Activated CD4-positive, CD25-positive, alpha-beta regulatory T cell treated with anti-CD3 and anti-CD28 coated beads, Interleukin-2, amount 50 U/mL, for 72 hours (primary cell): Measurements from ENCODE around the gene KMT2E.
"Not testable (repeated sequence)": the region's sequence is repeated elsewhere in the genome, so short reads cannot be mapped to it uniquely, and the experiment has no call there.

Experiments used
- DNase-seq: peaks from one replicate; pipeline ENCODE4 v3.0.0; 2021

Gene KMT2E, protein sequence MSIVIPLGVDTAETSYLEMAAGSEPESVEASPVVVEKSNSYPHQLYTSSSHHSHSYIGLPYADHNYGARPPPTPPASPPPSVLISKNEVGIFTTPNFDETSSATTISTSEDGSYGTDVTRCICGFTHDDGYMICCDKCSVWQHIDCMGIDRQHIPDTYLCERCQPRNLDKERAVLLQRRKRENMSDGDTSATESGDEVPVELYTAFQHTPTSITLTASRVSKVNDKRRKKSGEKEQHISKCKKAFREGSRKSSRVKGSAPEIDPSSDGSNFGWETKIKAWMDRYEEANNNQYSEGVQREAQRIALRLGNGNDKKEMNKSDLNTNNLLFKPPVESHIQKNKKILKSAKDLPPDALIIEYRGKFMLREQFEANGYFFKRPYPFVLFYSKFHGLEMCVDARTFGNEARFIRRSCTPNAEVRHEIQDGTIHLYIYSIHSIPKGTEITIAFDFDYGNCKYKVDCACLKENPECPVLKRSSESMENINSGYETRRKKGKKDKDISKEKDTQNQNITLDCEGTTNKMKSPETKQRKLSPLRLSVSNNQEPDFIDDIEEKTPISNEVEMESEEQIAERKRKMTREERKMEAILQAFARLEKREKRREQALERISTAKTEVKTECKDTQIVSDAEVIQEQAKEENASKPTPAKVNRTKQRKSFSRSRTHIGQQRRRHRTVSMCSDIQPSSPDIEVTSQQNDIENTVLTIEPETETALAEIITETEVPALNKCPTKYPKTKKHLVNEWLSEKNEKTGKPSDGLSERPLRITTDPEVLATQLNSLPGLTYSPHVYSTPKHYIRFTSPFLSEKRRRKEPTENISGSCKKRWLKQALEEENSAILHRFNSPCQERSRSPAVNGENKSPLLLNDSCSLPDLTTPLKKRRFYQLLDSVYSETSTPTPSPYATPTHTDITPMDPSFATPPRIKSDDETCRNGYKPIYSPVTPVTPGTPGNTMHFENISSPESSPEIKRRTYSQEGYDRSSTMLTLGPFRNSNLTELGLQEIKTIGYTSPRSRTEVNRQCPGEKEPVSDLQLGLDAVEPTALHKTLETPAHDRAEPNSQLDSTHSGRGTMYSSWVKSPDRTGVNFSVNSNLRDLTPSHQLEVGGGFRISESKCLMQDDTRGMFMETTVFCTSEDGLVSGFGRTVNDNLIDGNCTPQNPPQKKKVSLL (N-terminal part only)

GRCh38 chr7:105013816-105014692, at the start of gene KMT2E:
TSS of gene KMT2E (plus strand) at chr7:105014205. CDS start at chr7:105040953, 26,748 bp downstream.
- peak; percentile 91 for DNase-seq

DNA sequence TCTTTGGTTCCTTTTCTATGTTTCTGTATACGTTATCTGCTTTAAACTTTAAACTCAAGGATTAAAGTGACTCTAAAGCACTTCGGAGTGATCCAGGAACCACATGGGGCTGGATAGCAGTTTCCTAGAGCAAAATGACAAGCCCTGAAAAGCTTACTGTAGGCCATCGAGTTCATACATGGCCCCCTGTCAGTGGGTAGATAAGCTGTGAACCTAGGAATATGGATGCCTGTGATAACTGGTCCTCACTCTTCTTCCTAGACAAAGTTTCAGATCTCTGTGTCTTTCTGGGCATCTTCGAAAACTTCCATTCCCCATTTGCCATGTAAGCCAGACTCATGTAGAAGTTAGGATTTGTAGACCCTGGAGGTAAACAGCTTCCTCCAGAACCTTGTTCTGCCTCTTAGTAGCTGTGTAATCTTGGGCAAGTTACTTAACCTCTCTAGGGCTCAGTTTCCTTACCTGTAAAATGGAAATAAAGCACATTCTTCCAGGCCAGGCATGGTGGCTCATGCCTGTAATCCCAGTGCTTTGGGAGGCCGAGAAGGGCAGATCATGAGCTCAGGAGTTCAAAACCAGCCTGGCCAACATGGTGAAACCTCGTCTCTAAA, 49.3 kb upstream of the KMT2E start:
- DNase-seq = no peak

- no peak for DNase-seq
Observed at GRCh38 chr7:104966022-104966421, 48.0 kb upstream of the KMT2E start.

DNA sequence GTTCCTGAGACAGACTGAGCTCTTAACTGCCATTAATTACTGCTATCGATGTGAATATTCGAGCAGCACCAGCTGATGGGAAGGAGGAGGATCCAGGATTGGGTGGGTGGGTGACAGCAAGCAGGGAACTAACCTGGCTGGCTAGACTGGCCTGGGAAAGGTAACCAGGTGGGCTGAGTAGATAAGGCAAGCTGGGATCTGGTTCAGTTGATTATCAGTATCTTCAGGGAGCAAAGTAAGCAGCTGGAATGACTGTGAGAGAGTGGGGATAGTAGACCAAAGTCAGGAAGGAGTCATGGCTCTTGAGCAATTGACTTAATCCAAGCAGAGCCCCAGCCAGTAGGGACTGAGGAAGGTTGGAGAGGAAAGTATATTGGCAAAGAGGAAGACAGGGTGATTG, 46.9 kb upstream of the KMT2E start:
- DNase-seq = no peak

GRCh38 chr7:104967595-104967994, 46.4 kb upstream of the KMT2E start:
- no peak for DNase-seq

GRCh38 chr7:104968648-104969047, 45.4 kb upstream of the KMT2E start:
- DNase-seq = no peak

DNA sequence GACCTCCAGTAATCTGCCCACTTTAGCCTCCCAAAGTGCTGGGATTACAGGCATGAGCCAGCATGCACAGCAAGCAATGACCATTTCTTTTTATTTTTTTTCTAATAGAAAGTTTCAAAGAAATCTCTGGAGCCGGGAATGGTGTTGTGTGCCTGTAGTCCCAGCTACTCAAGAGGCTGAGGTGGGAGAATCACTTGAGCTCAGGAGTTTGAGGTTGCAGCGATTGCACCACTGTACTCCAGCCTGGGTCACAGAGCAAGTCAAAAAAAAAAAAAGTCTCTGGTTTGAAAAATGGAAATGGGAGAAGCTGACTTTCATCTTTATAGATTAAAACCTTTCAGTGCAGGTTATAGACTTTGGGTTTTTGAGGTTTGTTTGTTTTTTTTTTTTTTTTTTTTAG, 44.8 kb upstream of the KMT2E start:
- DNase-seq = no peak

GRCh38 chr7:104971290-104972071, 42.5 kb upstream of the KMT2E start:
- DNase-seq = no peak

GRCh38 chr7:104972500-104972899, 41.5 kb upstream of the KMT2E start:
- DNase-seq = no peak

DNA sequence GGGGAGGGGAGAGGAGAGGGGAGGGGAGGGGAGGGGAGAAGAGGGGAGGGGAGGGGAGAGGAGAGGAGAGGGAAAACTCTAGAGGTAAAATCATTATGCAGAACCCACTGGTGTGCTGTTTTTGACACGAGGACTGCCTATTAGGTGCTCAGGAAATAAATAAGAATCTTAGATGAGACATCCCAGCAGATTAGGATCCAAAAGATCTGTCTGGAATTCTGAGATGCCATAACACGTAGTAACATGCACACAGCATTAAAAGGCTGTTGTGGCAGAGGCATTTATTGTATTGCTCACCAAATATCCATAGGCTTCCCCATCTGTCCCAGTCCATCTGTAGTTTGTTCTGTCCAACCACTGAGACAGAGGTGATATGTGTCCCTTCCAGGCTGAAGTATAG, 40.8 kb upstream of the KMT2E start:
- no peak for DNase-seq

- DNase-seq = no peak
Observed at GRCh38 chr7:104973909-104974415, 40.0 kb upstream of the KMT2E start.

- DNase-seq = not testable (repeated sequence)
Observed at GRCh38 chr7:104975553-104975952, 38.5 kb upstream of the KMT2E start.

GRCh38 chr7:104976966-104977636, 36.9 kb upstream of the KMT2E start:
- DNase-seq = no peak

- no peak for DNase-seq
Observed at GRCh38 chr7:104978460-104978859, 35.5 kb upstream of the KMT2E start.

GRCh38 chr7:104979167-104979841, 34.7 kb upstream of the KMT2E start:
- no peak for DNase-seq

DNA sequence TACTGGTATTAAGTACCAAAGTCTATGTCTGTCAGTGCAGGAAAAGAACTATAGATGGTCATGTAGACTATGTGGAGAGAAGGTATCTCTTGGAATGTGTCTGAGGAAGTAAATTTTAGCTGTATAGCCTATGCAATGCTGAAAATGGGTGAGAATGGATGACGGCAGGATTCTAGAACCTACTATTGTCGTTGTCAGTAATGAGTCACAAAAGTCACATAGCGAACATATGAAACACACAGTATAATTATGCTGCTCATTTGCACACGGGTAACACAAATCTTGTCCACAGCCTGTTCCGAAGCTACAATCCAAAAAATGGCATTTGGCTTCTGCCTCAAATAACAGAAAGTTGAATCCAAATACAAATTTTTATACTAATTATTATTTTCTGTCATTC, 33.6 kb upstream of the KMT2E start:
- DNase-seq = no peak

DNA sequence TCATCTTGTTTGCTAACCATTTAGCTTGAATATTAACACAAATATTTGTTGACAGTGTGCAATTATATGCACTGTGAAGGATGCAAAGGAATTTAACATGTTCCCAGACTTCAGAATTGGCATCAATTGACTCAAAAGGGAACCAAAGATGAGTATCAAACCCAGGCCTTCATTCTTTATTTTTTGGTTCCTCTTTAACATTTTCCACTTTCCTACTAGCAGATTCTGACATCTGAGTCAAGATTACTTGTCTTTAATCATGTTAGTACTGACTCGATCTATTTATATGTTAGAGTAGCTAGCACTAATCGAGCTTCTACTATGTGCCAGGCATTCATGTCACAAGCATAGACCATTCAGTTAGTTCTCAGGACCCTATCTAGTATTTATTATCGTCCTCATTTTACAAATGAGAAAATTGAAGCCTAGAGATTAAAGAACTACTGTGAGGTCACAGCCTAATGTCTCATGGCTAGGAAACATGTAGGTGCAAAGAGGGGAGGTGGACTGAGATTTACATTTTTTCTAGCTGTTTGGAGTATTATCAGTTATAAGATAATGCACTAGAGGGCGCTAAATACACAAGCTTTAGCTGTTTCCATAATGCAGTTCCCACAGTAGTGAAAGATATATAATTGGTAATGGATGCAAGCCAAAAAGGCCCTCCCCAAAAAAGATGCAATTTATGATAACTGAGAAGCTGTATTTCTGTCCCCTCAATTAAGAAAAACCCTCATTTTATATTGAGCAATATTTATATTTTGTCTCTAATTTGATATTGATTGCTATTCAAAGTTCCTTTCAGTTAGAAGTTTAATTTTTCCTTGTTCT, 32.9 kb upstream of the KMT2E start:
- no peak for DNase-seq

DNA sequence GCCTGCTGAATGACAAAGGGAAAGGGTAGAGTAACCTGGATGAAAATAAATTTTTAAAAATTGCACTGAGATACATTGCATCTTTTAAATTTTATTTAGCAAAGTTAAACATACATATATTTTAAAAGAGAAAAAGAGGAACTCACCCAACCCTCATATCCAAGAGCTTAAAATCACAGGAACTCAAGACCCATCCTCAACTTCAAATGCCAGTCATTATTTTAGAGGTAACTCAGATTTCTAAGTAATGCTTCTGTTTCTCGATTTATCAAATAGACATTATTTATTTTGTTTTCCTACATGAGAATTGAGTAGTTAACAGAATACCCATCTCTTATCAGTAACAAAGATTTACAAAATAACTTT, 32.4 kb upstream of the KMT2E start:
- DNase-seq = no peak
